Lung (tissue), 12 donors: ENCODE data around the gene RAB11FIP3. TPM values are rescaled to one million over a fixed set of nuclear protein-coding genes. Genes with fewer than 3 reads are reported as not detected.

ENCODE experiments used
- ATAC-seq: fragments of 200-7000 bp; cut with Tn5 transposase; one replicate; pipeline ENCODE4 v1.9.1; 2020; ENCODE audit warnings: moderate number of reproducible peaks; ENCODE audit not compliant: insufficient read depth, low FRiP score
- DNase-seq, 3 donors: peaks; one replicate each; pipeline ENCODE4 v3.0.0-alpha.2; 2013 to 2017
- H3K27ac ChIP-seq, 2 donors: one replicate each; pipeline ENCODE4 v1.5.1; 2013; ENCODE audit warnings: mild to moderate bottlenecking in 2 of 2, moderate library complexity in 2 of 2, control low read depth in 1 of 2, inconsistent platforms in 1 of 2, low read depth in 1 of 2, low read length in 1 of 2
- H3K27me3 ChIP-seq, 3 donors: one replicate each; pipeline ENCODE4 v1.5.1; 2013; ENCODE audit warnings: low read length in 2 of 3; ENCODE audit not compliant: control insufficient read depth in 3 of 3, insufficient read depth in 3 of 3
- H3K36me3 ChIP-seq, 4 donors: one replicate each; pipeline ENCODE4 v1.5.1; 2013; ENCODE audit warnings: low read length in 4 of 4, mild to moderate bottlenecking in 1 of 4, moderate library complexity in 1 of 4; ENCODE audit not compliant: control insufficient read depth in 4 of 4, insufficient read depth in 4 of 4
- H3K4me1 ChIP-seq, 5 donors: one replicate each; pipeline ENCODE4 v1.5.1; 2013; ENCODE audit warnings: low read length in 5 of 5, mild to moderate bottlenecking in 2 of 5, moderate library complexity in 1 of 5; ENCODE audit not compliant: control insufficient read depth in 5 of 5, insufficient read depth in 5 of 5
- H3K4me3 ChIP-seq: one replicate; pipeline ENCODE4 v1.5.1; 2013; ENCODE audit warnings: mild to moderate bottlenecking, control low read depth, moderate library complexity
- H3K9ac ChIP-seq, 2 donors: one replicate each; pipeline ENCODE4 v1.5.1; 2013; ENCODE audit warnings: low read length in 2 of 2, control low read depth in 1 of 2; ENCODE audit not compliant: insufficient read depth in 1 of 2
- H3K9me3 ChIP-seq, 4 donors: one replicate each; pipeline ENCODE4 v1.5.1; 2013; ENCODE audit warnings: low read length in 3 of 4, mild to moderate bottlenecking in 1 of 4, moderate library complexity in 1 of 4; ENCODE audit not compliant: control insufficient read depth in 4 of 4, insufficient read depth in 3 of 4
- CTCF ChIP-seq: IDR thresholded peaks from 2 replicates; pipeline ENCODE4 v1.5.1; 2012; ENCODE audit warnings: mild to moderate bottlenecking; ENCODE audit errors: control extremely low read depth, extremely low read depth
- WGBS, 2 donors: extraction: QIAGEN DNeasy Blood & Tissue Kit; methylation state at CpG; one replicate each; pipeline ENCODE4 v1.1.7; 2013; 5-methylcytosine and 5-hydroxymethylcytosine counted together
- polyA plus RNA-seq, 2 donors: library from polyadenylated mRNA; stranded (reverse); fragments of 200-250 nt; gene quantifications; one replicate each; pipeline ENCODE4 v1.2.1, GENCODE V29; 2013
- total RNA-seq, 2 donors: library from RNA; depleted of rRNA in 1 of 2; stranded (reverse); fragments of >200 nt in 1 of 2; gene quantifications; one replicate each; pipeline ENCODE4 v1.2.1, GENCODE V29; 2014 to 2021
- donor health status: control.
- donor health status: control.
- donor health status: Bipolar disorder and iron deficiency.
- donor health status: healthy.
- donor health status: DM: yes; HTN: yes; CAD: no.

RAB11FIP3 gene
- total and polyA plus RNA-seq, 4 donors = 20.7 to 38.3 (median 21.5) TPM

DNA sequence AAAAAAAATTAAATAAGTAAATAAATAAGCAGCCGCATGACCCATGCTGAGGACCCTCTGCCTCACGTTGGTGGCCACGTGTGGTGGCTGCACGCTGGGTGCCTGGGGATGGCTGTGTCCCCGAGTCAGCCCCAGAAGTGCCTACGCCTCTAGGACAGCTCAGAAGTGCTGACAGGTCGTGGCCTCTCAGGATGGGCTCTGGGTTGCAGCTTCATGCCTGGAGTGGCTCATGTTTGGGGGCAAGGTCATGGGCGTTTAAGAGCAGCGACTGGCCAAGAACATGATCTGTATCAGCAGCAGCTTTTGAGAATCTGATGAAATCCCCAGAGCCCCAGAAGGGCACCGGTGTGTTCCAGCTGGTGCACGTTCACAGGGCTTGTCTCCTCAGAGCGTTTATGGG lies 75.3 kb downstream of the RAB11FIP3 start:
- H3K27ac ChIP-seq = no peak overlapping the region
- whole genome bisulfite sequencing, 2 donors = 85 to 90% methylated on average over 12 of the region's 12 CpGs
- peaks cover 3 to 20% (median 7%) of the 10 kb centered on the region in 4 donors for H3K36me3 ChIP-seq
- TF ChIP-seq CTCF = no peak
- no peaks in the 10 kb centered on the region for H3K9me3 ChIP-seq
- no peak overlapping the region for H3K4me3 ChIP-seq
- no peaks in the 10 kb centered on the region for H3K4me1 ChIP-seq
- no peaks in the 10 kb centered on the region for H3K27me3 ChIP-seq
- no peak overlapping the region for H3K9ac ChIP-seq
- no peak for DNase-seq
- ATAC-seq = no peak

GRCh38 chr16:502179-502943 lies 76.9 kb downstream of the RAB11FIP3 start:
- ATAC-seq (no peak), DNase-seq (no peak)
- no peak overlapping the region for H3K4me3 ChIP-seq
- no peaks in the 10 kb centered on the region for H3K27me3 ChIP-seq
- H3K4me1 ChIP-seq = no peaks in the 10 kb centered on the region
- no peak overlapping the region for H3K27ac ChIP-seq
- 90% methylated on average over 22 of the region's 22 CpGs for WGBS, 2 donors
- no peak for TF ChIP-seq CTCF
- H3K9me3 ChIP-seq = no peaks in the 10 kb centered on the region
- peaks cover 3 to 26% (median 4%) of the 10 kb centered on the region in 4 donors for H3K36me3 ChIP-seq
- no peak overlapping the region for H3K9ac ChIP-seq

- Histone ChIP-seq H3K4me3 (no peak overlapping the region), H3K9ac (no peak overlapping the region), H3K27me3 (no peaks in the 10 kb centered on the region), H3K27ac (no peak overlapping the region), H3K36me3 (peaks cover 3 to 25% (median 4%) of the 10 kb centered on the region in 4 donors), H3K4me1 (no peaks in the 10 kb centered on the region), H3K9me3 (peaks cover 0 to under 1% (median 0%) of the 10 kb centered on the region in 4 donors)
- no peak for TF ChIP-seq CTCF
- 96% methylated on average over 23 of the region's 23 CpGs for WGBS, 2 donors
- no peak for DNase-seq
- ATAC-seq = no peak
Measured at GRCh38 chr16:503150-504071, 78.0 kb downstream of the RAB11FIP3 start.
